Adrenal gland (tissue), 12 donors: ENCODE results near the gene CHPF2. TPM values are rescaled to one million over a fixed set of nuclear protein-coding genes. Genes with fewer than 3 reads are reported as not detected.

Experiments
- DNase-seq, 7 donors: peaks; one replicate each; pipeline ENCODE4 v3.0.0-alpha.2; 2019 to 2020
- H3K27ac ChIP-seq, 5 donors: fragments of 200-600 bp; sonication (generic) in 4 of 5; 1 replicate in 3 of 5; 2 replicates in 2 of 5; pipeline versions ENCODE4 v1.5.1 to v1.8.0; 2016 to 2020; ENCODE audit warnings: mild to moderate bottlenecking in 1 of 5
- H3K27me3 ChIP-seq: fragments of 200-600 bp; 2 replicates; pipeline ENCODE4 v1.8.0; 2021
- H3K36me3 ChIP-seq, 2 donors: fragments of 200-600 bp; replicated peaks in 1 of 2; 1 replicate in 1 of 2; 2 replicates in 1 of 2; pipeline versions ENCODE4 v1.5.1 to v1.8.0; 2018 to 2022
- H3K4me1 ChIP-seq, 2 donors: fragments of 200-600 bp; replicated peaks in 1 of 2; 1 replicate in 1 of 2; 2 replicates in 1 of 2; pipeline versions ENCODE4 v1.5.1 to v1.8.0; 2018 to 2021
- H3K4me3 ChIP-seq, 4 donors: fragments of 200-600 bp; sonication (generic) in 3 of 4; one replicate each; pipeline ENCODE4 v1.5.1; 2016 to 2018
- H3K9me3 ChIP-seq, 3 donors: fragments of 200-600 bp; sonication (generic) in 1 of 3; replicated peaks in 1 of 3; 1 replicate in 2 of 3; 2 replicates in 1 of 3; pipeline versions ENCODE4 v1.5.1 to v1.8.0; 2016 to 2021
- CTCF ChIP-seq, 6 experiments: fragments of 450-650 bp in 4 of 6; fragments of 200-600 bp in 2 of 6; sonication (generic) in 1 of 6; IDR thresholded peaks; 1 replicate in 5 of 6; 2 replicates in 1 of 6; pipeline versions ENCODE4 v1.5.1 to v1.8.0; 2016 to 2021; ENCODE audit warnings: antibody characterized with exemption in 6 of 6, mild to moderate bottlenecking in 2 of 6, moderate library complexity in 1 of 6
- POLR2A ChIP-seq, 2 donors: fragments of 450-650 bp; IDR thresholded peaks; one replicate each; pipeline ENCODE4 v1.6.1; 2017; ENCODE audit warnings: antibody characterized with exemption in 2 of 2, mild to moderate bottlenecking in 2 of 2, moderate library complexity in 1 of 2
- WGBS, 4 donors: extraction: QIAGEN DNeasy Blood & Tissue Kit in 2 of 4; methylation state at CpG; one replicate each; pipeline versions ENCODE4 v1.1.5 to v1.1.7; 2013 to 2017; 5-methylcytosine and 5-hydroxymethylcytosine counted together
- intact Hi-C, 2 donors: fragments of 100-400 bp; cut with DNase I; formaldehyde crosslinking; loops; one replicate each; pipeline versions ENCODE4 v1.14.1 to v1.15.0; 2022 to 2023
- polyA plus RNA-seq, 3 donors: library from polyadenylated mRNA; stranded (reverse); fragments of 200-250 nt in 2 of 3; fragments of 350-450 nt in 1 of 3; fragmentation: Illumina TruSeq in 1 of 3; extraction: RNeasy Lipid Tissue Mini Kit (QIAGEN cat#74804) in 1 of 3; gene quantifications; one replicate each; pipeline ENCODE4 v1.2.3, GENCODE V29; 2013 to 2014
- total RNA-seq, 9 donors: library from RNA; depleted of rRNA in 4 of 9; stranded (reverse); fragments of >200 nt in 4 of 9; fragments of 120-200 nt in 1 of 9; fragmentation: NEBNext Ultra II Directional in 1 of 9; extraction: Animal tissue kit (Norgen Biotek cat#: 25700) in 1 of 9; gene quantifications; one replicate each; pipeline versions ENCODE4 v1.1.0 to v1.2.4, GENCODE V29; 2013 to 2023
- donor health status: healthy with polysubstance abuse.
- donor health status: Bipolar disorder and iron deficiency.
- donor health status: DM: yes; HTN: yes; CAD: no.
- donor health status: DM: no; HTN: no; CAD: no.
- donor health status: DM: no; HTN: no; CAD: no.
- donor health status: DM: yes; HTN: yes; CAD: no.

CHPF2 gene
- total and polyA plus RNA-seq, 12 donors: 15.8 to 87.8 (median 60.6) TPM

- no peak overlapping the region for H3K4me3 ChIP-seq
- intact Hi-C loops: no loop called here
- no peak for TF ChIP-seq POLR2A (IDR thresholded peaks at IDR 0.05)
- no peak for TF ChIP-seq CTCF (IDR thresholded peaks at IDR 0.05)
- H3K9me3 ChIP-seq: no peaks in the 10 kb centered on the region
- H3K4me1 ChIP-seq: no peaks in the 10 kb centered on the region
- no peak overlapping the region for H3K27ac ChIP-seq
- H3K27me3 ChIP-seq: no peaks in the 10 kb centered on the region
- no peak for DNase-seq
- peaks cover 0 to 76% of the 10 kb centered on the region in 2 donors for H3K36me3 ChIP-seq
- WGBS, 4 donors: 90 to 100% (median 96%) methylated on average over 5 of the region's 5 CpGs
Measured at GRCh38 chr7:151215396-151215795, 16.9 kb upstream of the CHPF2 start.

GRCh38 chr7:151218170-151218569 is 14.1 kb upstream of the CHPF2 start:
- intact Hi-C loops: no loop called here
- Histone ChIP-seq H3K27ac (no peak overlapping the region), H3K36me3 (peaks cover 0 to 95% of the 10 kb centered on the region in 2 donors), H3K4me1 (no peaks in the 10 kb centered on the region), H3K9me3 (no peaks in the 10 kb centered on the region), H3K27me3 (no peaks in the 10 kb centered on the region), H3K4me3 (no peak overlapping the region)
- WGBS, 4 donors: 89 to 96% (median 93%) methylated on average over 9 of the region's 9 CpGs
- TF ChIP-seq POLR2A (IDR thresholded peaks at IDR 0.05): no peak
- no peak for TF ChIP-seq CTCF (IDR thresholded peaks at IDR 0.05)
- no peak for DNase-seq

- no peaks in the 10 kb centered on the region for H3K27me3 ChIP-seq
- intact Hi-C loops: no loop called here
- peaks cover 0 to 61% of the 10 kb centered on the region in 2 donors for H3K36me3 ChIP-seq
- no peak overlapping the region for H3K4me3 ChIP-seq
- no peak overlapping the region for H3K27ac ChIP-seq
- no peak for DNase-seq
- WGBS, 4 donors: 90 to 94% (median 93%) methylated on average over 13 to 14 of the region's 14 CpGs
- H3K9me3 ChIP-seq: no peaks in the 10 kb centered on the region
- H3K4me1 ChIP-seq: peaks cover 15 to 24% of the 10 kb centered on the region in 2 donors
- no peak for TF ChIP-seq CTCF (IDR thresholded peaks at IDR 0.05)
- no peak for TF ChIP-seq POLR2A (IDR thresholded peaks at IDR 0.05)
Measured at GRCh38 chr7:151223728-151224127, 8.6 kb upstream of the CHPF2 start.

GRCh38 chr7:151225948-151226510 is 6.3 kb upstream of the CHPF2 start:
- intact Hi-C loops: no loop called here
- H3K9me3 ChIP-seq: no peaks in the 10 kb centered on the region
- no peaks in the 10 kb centered on the region for H3K27me3 ChIP-seq
- TF ChIP-seq POLR2A (IDR thresholded peaks at IDR 0.05) (no peak), CTCF (IDR thresholded peaks at IDR 0.05) (no peak)
- peak in 1 of 7 donors; percentile 26 for DNase-seq
- no peak overlapping the region for H3K27ac ChIP-seq
- H3K36me3 ChIP-seq: peaks cover 0 to 40% of the 10 kb centered on the region in 2 donors
- H3K4me1 ChIP-seq: peaks cover 15 to 31% of the 10 kb centered on the region in 2 donors
- peak overlapping the region in 2 of 4 donors; percentile 60 to 76 for H3K4me3 ChIP-seq
- WGBS, 4 donors: 44 to 58% (median 53%) methylated on average over 8 of the region's 8 CpGs
